ENCODE results near the gene ARHGEF11.

Gene ARHGEF11

GRCh38 chr1:156970017-156970416 lies 75.5 kb downstream of the ARHGEF11 start:
- TF ChIP-seq CTCF (IDR thresholded peaks at IDR 0.05; ENCODE audit: extremely low read depth, missing control alignments): no peak

DNA sequence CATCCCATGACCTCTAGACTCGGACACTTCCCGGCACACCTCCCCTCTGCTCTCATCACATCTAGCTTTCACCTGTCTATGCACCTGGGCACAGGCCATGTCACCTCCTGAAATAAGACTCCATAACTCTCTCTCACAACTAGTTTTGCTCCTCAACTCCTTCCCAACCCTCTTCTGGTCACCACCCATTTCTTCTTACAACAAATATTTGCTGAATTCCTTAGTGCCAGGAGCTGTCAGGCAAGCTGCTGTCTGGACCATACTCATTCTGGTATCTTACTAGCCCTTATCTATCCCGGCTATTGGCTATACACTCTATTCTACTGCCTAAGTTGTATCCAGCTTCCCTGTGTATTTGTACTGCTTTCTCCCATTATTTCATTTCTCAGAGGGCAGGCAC lies 76.0 kb downstream of the ARHGEF11 start:
- no peak for TF ChIP-seq CTCF (IDR thresholded peaks at IDR 0.05; ENCODE audit: extremely low read depth, missing control alignments)
- DNase-seq (ENCODE audit: low spot score): no peak

More at GRCh38 chr1:156970017-156970416, 75.5 kb downstream of the ARHGEF11 start:
- no peak for DNase-seq (ENCODE audit: low spot score)

- no peak for TF ChIP-seq CTCF (IDR thresholded peaks at IDR 0.05; ENCODE audit: extremely low read depth, missing control alignments)
- no peak for DNase-seq (ENCODE audit: low spot score)
These were observed 81.1 kb downstream of the ARHGEF11 start for GRCh38 chr1:156964441-156964840.

GRCh38 chr1:156963621-156964020 lies 81.9 kb downstream of the ARHGEF11 start:
- no peak for TF ChIP-seq CTCF (IDR thresholded peaks at IDR 0.05; ENCODE audit: extremely low read depth, missing control alignments)
- DNase-seq (ENCODE audit: low spot score): no peak

- no peak for TF ChIP-seq CTCF (IDR thresholded peaks at IDR 0.05; ENCODE audit: extremely low read depth, missing control alignments)
- no peak for DNase-seq (ENCODE audit: low spot score)
These were observed 83.8 kb downstream of the ARHGEF11 start for GRCh38 chr1:156961709-156962108.

DNA sequence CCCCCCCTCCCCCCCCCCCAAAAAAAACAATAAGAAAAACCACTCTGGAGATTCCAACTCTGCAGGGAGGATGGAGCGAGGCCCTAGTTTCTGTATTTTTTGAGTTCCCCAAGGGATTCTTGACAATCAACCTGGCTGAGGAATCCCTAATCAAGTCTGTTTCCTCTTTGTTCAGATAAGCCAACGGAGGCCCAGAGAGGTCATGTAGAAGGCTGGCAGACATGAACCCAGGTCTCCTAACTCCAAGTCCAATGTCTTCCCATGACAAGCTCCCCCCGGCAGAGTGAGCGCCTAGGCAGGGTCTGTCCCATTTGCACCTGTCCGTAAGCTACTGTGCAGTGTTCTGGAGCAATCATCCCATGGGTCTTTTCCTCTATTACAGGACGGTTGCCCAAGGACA lies 85.6 kb downstream of the ARHGEF11 start:
- no peak for TF ChIP-seq CTCF (IDR thresholded peaks at IDR 0.05; ENCODE audit: extremely low read depth, missing control alignments)
- no peak for DNase-seq (ENCODE audit: low spot score)

DNA sequence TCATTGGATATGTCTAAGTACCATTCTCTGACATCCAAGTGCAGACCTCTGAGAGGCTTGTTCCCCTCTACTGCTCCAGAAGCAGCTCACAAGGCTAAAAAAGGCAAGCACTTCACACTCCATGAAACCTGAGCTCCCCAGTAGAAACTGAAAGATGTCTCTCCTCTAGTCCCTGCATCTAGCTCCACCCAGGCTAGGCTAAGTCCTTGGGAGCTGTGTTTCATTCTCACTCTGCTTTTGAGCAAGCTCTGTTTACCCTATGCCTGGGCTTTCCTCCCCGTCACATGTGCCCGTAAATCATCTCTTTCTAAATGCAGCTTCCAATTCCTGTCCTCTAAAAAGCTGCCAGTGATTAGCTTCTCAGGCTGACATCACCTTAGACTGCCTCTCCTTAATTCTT lies 86.1 kb downstream of the ARHGEF11 start:
- DNase-seq (ENCODE audit: low spot score): no peak
- TF ChIP-seq CTCF (IDR thresholded peaks at IDR 0.05; ENCODE audit: extremely low read depth, missing control alignments): no peak
